ENCODE results near the gene AP3S2. TPM values are rescaled to one million over a fixed set of nuclear protein-coding genes. Genes with fewer than 3 reads are reported as not detected.

AP3S2 gene
- total RNA-seq, 1 donor from 2014 or later = 36.4 TPM

GRCh38 chr15:89936051-89936785 lies 42.4 kb upstream of the AP3S2 start:
- ChIA-PET CTCF (no interaction called here), POLR2A (no interaction called here)
- Mint-ChIP-seq H3K36me3 (ENCODE audit: low read depth) (no peaks in the 10 kb centered on the region), H3K9me3 (no peaks in the 10 kb centered on the region), H3K27ac (no peak overlapping the region), H3K4me3 (no peak overlapping the region), H3K4me1 (no peaks in the 10 kb centered on the region), H3K27me3 (peaks cover 3% of the 10 kb centered on the region)
- no peak for ATAC-seq (ENCODE audit: low read depth)
- intact Hi-C loops (cut with micrococcal nuclease) = no loop called here
- no peak for TF ChIP-seq CTCF (IDR thresholded peaks at IDR 0.05)
- DNase-seq = no peak

GRCh38 chr15:89932880-89933279 lies 39.1 kb upstream of the AP3S2 start:
- CTCF ChIA-PET = no interaction called here
- no peak overlapping the region for H3K27ac Mint-ChIP-seq
- DNase-seq (no peak), ATAC-seq (ENCODE audit: low read depth) (no peak)
- no peak for TF ChIP-seq CTCF (IDR thresholded peaks at IDR 0.05)
- H3K36me3 Mint-ChIP-seq (ENCODE audit: low read depth) = no peaks in the 10 kb centered on the region
- POLR2A ChIA-PET = interaction anchor here (0.6 kb wide), 1 partner anchor 784 kb away, joined by 4 read pairs; the partner anchor contains the start of gene BLM
- no peaks in the 10 kb centered on the region for H3K9me3 Mint-ChIP-seq
- intact Hi-C loops (cut with micrococcal nuclease) = no loop called here
- H3K4me1 Mint-ChIP-seq = no peaks in the 10 kb centered on the region
- peaks cover under 1% of the 10 kb centered on the region for H3K27me3 Mint-ChIP-seq
- H3K4me3 Mint-ChIP-seq = no peak overlapping the region

- no peaks in the 10 kb centered on the region for H3K4me1 Mint-ChIP-seq
- H3K27ac Mint-ChIP-seq = no peak overlapping the region
- no peak overlapping the region for H3K4me3 Mint-ChIP-seq
- no peaks in the 10 kb centered on the region for H3K36me3 Mint-ChIP-seq (ENCODE audit: low read depth)
- intact Hi-C loops (cut with micrococcal nuclease) = no loop called here
- ChIA-PET CTCF (no interaction called here), POLR2A (no interaction called here)
- no peaks in the 10 kb centered on the region for H3K9me3 Mint-ChIP-seq
- no peak for TF ChIP-seq CTCF (IDR thresholded peaks at IDR 0.05)
- ATAC-seq (ENCODE audit: low read depth) (no peak), DNase-seq (no peak)
- H3K27me3 Mint-ChIP-seq = no peaks in the 10 kb centered on the region
These were observed 34.6 kb upstream of the AP3S2 start for GRCh38 chr15:89928421-89928820.

- no peak for DNase-seq
- no peak for TF ChIP-seq CTCF (IDR thresholded peaks at IDR 0.05)
- no peak for ATAC-seq (ENCODE audit: low read depth)
- intact Hi-C loops (cut with micrococcal nuclease) = no loop called here
- Mint-ChIP-seq H3K4me3 (no peak overlapping the region), H3K4me1 (no peaks in the 10 kb centered on the region), H3K36me3 (ENCODE audit: low read depth) (no peaks in the 10 kb centered on the region), H3K27me3 (no peaks in the 10 kb centered on the region), H3K27ac (no peak overlapping the region), H3K9me3 (no peaks in the 10 kb centered on the region)
- CTCF ChIA-PET = no interaction called here
- POLR2A ChIA-PET = no interaction called here
These were observed 32.4 kb upstream of the AP3S2 start for GRCh38 chr15:89926158-89926557.

- POLR2A ChIA-PET = interaction anchor here (0.6 kb wide), 1 partner anchor 23 kb away, joined by 4 read pairs; no protein-coding TSS in a partner anchor
- peaks cover 3% of the 10 kb centered on the region for H3K4me1 Mint-ChIP-seq
- intact Hi-C loops (cut with micrococcal nuclease) = no loop called here
- CTCF ChIA-PET = interaction anchor here (0.8 to 1.0 kb wide), 2 partner anchors 19 to 169 kb away, joined by 3 read pairs; no protein-coding TSS in a partner anchor
- DNase-seq = no peak
- peaks cover 27% of the 10 kb centered on the region for H3K27me3 Mint-ChIP-seq
- H3K36me3 Mint-ChIP-seq (ENCODE audit: low read depth) = no peaks in the 10 kb centered on the region
- H3K9me3 Mint-ChIP-seq = no peaks in the 10 kb centered on the region
- no peak overlapping the region for H3K4me3 Mint-ChIP-seq
- ATAC-seq (ENCODE audit: low read depth) = no peak
- no peak for TF ChIP-seq CTCF (IDR thresholded peaks at IDR 0.05)
- no peak overlapping the region for H3K27ac Mint-ChIP-seq
These were observed 23.8 kb upstream of the AP3S2 start for GRCh38 chr15:89917442-89918101.
